Neural progenitor cell (in vitro differentiated cells): ENCODE results near the gene VEZF1. TPM values are rescaled to one million over a fixed set of nuclear protein-coding genes. Genes with fewer than 3 reads are reported as not detected.
A peak's percentile ranks its signal among the peaks of the same experiment; 100 is the strongest.

Source experiments
- DNase-seq: peaks from one replicate; pipeline ENCODE4 v3.0.0-alpha.2; 2016; ENCODE audit warnings: low spot score
- H2AFZ ChIP-seq: fragments of 200-600 bp; sonication (generic); replicated peaks from 2 replicates; pipeline ENCODE4 v1.6.1; 2016; ENCODE audit warnings: antibody characterized with exemption
- H3F3A ChIP-seq: fragments of 200-600 bp; sonication (generic); 2 replicates; pipeline ENCODE4 v1.6.1; 2016; ENCODE audit warnings: antibody characterized with exemption, low read depth
- H3K27ac ChIP-seq: fragments of 200-600 bp; sonication (generic); 2 replicates; pipeline ENCODE4 v1.5.1; 2016; ENCODE audit warnings: mild to moderate bottlenecking
- H3K27me3 ChIP-seq: fragments of 200-600 bp; sonication (generic); 2 replicates; pipeline ENCODE4 v1.6.1; 2016; ENCODE audit warnings: mild to moderate bottlenecking, moderate library complexity
- H3K36me3 ChIP-seq: fragments of 200-600 bp; sonication (generic); 2 replicates; pipeline ENCODE4 v1.5.1; 2016
- H3K4me1 ChIP-seq: fragments of 200-600 bp; sonication (generic); 2 replicates; pipeline ENCODE4 v1.6.1; 2016; ENCODE audit warnings: mixed run types
- H3K4me2 ChIP-seq: fragments of 200-600 bp; sonication (generic); 2 replicates; pipeline ENCODE4 v1.6.1; 2016
- H3K4me3 ChIP-seq: fragments of 200-600 bp; sonication (generic); 2 replicates; pipeline ENCODE4 v1.5.1; 2016
- H3K79me2 ChIP-seq: fragments of 200-600 bp; sonication (generic); 2 replicates; pipeline ENCODE4 v1.6.1; 2016; ENCODE audit warnings: low read depth
- H3K9ac ChIP-seq: fragments of 200-600 bp; sonication (generic); 2 replicates; pipeline ENCODE4 v1.6.1; 2016
- H3K9me3 ChIP-seq: fragments of 200-600 bp; sonication (generic); 2 replicates; pipeline ENCODE4 v1.5.1; 2016; ENCODE audit warnings: low read depth
- H4K20me1 ChIP-seq: fragments of 200-600 bp; sonication (generic); 2 replicates; pipeline ENCODE4 v1.6.1; 2016; ENCODE audit warnings: low read depth
- H3K27ac Mint-ChIP-seq: 3 replicates; pipeline ENCODE4 v1.8.0; 2021; ENCODE audit warnings: mixed read lengths
- H3K27me3 Mint-ChIP-seq: 2 replicates; pipeline ENCODE4 v1.8.0; 2022; ENCODE audit warnings: low read depth, mild to moderate bottlenecking, inconsistent platforms, moderate library complexity, mixed read lengths; ENCODE audit not compliant: insufficient read depth
- H3K36me3 Mint-ChIP-seq: 3 replicates; pipeline ENCODE4 v1.8.0; 2021; ENCODE audit warnings: mixed read lengths
- H3K4me1 Mint-ChIP-seq: 3 replicates; pipeline ENCODE4 v1.8.0; 2021; ENCODE audit warnings: mixed read lengths
- H3K4me3 Mint-ChIP-seq: 3 replicates; pipeline ENCODE4 v1.8.0; 2021; ENCODE audit warnings: mild to moderate bottlenecking, moderate library complexity, mixed read lengths
- H3K9me3 Mint-ChIP-seq: 3 replicates; pipeline ENCODE4 v1.8.0; 2020; ENCODE audit warnings: mixed read lengths
- CTCF ChIP-seq: fragments of 200-600 bp; sonication (generic); IDR thresholded peaks from 2 replicates; pipeline ENCODE4 v1.5.1; 2017; ENCODE audit warnings: antibody characterized with exemption, mild to moderate bottlenecking
- EZH2 ChIP-seq: fragments of 200-600 bp; sonication (generic); IDR thresholded peaks from 2 replicates; pipeline ENCODE4 v1.6.1; 2017; ENCODE audit warnings: antibody characterized with exemption, mild to moderate bottlenecking, moderate library complexity
- EZH2phosphoT487 ChIP-seq: fragments of 200-600 bp; sonication (generic); IDR thresholded peaks from 2 replicates; pipeline ENCODE4 v1.6.1; 2017; ENCODE audit warnings: antibody characterized with exemption
- total RNA-seq: library from RNA; depleted of rRNA; stranded (reverse); fragments of >200 nt; gene quantifications from 2 replicates; pipeline ENCODE4 v1.2.3, GENCODE V29; 2015; ENCODE audit warnings: low replicate concordance

The VEZF1 gene
- total RNA-seq, 1 donor from 2014 or later: 90.4 TPM

DNA sequence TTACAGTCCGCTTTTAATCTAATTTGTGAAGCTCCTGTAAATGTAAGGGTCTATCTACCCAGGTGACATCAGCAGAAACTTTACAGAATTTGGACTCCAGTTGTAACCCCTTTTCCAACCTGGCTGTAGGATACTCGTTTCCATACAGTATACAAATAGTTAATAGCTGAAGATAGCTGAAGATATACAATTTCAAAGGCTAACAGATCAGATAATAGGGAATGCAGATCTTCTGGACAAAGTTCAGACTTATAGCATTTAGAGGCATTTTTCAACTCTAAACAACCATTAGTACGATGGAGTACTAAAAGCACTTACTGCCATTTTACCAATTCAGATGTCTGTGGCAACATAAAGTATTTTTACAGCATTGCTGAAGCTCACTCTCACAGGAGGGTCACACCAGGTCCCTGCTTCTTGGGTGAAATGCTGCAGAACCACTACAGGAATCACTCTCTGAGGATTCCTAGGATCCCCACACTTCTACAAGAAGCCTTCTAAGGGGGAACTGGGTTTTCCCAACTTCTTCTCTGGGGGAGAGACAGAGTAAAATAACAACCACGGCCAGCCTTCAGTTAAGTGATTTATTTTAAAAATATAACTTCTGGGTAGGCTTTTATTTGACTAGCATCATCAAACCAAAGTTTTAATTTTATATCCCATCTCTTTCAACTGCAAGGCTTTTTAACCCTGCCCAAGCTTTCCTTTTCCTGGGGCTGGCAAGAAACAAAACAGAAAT, 2.9 kb downstream of the VEZF1 start:
- no peak overlapping the region for H3K27ac ChIP-seq
- DNase-seq: no peak
- peak overlapping the region; percentile 94 for H3K4me2 ChIP-seq
- H3K27me3 ChIP-seq: no peaks in the 10 kb centered on the region
- H3K4me3 ChIP-seq: peak overlapping the region; percentile 69
- no peak for TF ChIP-seq EZH2
- TF ChIP-seq EZH2phosphoT487: no peak
- no peak for TF ChIP-seq CTCF
- Mint-ChIP-seq H3K9me3 (no peaks in the 10 kb centered on the region), H3K27me3 (peaks cover 2% of the 10 kb centered on the region), H3K36me3 (peaks cover 26% of the 10 kb centered on the region), H3K4me1 (peaks cover 79% of the 10 kb centered on the region), H3K4me3 (peak overlapping the region; percentile 83), H3K27ac (peak overlapping the region; percentile 76)
- H2AFZ ChIP-seq: no peak overlapping the region
- peaks cover 49% of the 10 kb centered on the region for H3K4me1 ChIP-seq
- peaks cover 76% of the 10 kb centered on the region for H3K79me2 ChIP-seq
- peaks cover 10% of the 10 kb centered on the region for H3K36me3 ChIP-seq
- peaks cover 67% of the 10 kb centered on the region for H4K20me1 ChIP-seq
- H3F3A ChIP-seq: peaks cover 58% of the 10 kb centered on the region
- H3K9ac ChIP-seq: no peak overlapping the region
- H3K9me3 ChIP-seq: no peaks in the 10 kb centered on the region

GRCh38 chr17:57984261-57984890, 3.7 kb downstream of the VEZF1 start:
- Histone ChIP-seq H3K36me3 (peaks cover 14% of the 10 kb centered on the region), H2AFZ (no peak overlapping the region), H3K4me2 (peak overlapping the region; percentile 94), H3K4me1 (peaks cover 42% of the 10 kb centered on the region), H3K9me3 (no peaks in the 10 kb centered on the region), H3F3A (peaks cover 50% of the 10 kb centered on the region), H3K4me3 (peak overlapping the region; percentile 6), H3K9ac (no peak overlapping the region), H3K27me3 (no peaks in the 10 kb centered on the region), H3K27ac (peak overlapping the region; percentile 30), H4K20me1 (peaks cover 69% of the 10 kb centered on the region), H3K79me2 (peaks cover 78% of the 10 kb centered on the region)
- TF ChIP-seq EZH2phosphoT487: no peak
- TF ChIP-seq EZH2: no peak
- no peak for TF ChIP-seq CTCF
- peaks cover 2% of the 10 kb centered on the region for H3K27me3 Mint-ChIP-seq
- no peak for DNase-seq
- H3K36me3 Mint-ChIP-seq: peaks cover 28% of the 10 kb centered on the region
- H3K9me3 Mint-ChIP-seq: no peaks in the 10 kb centered on the region
- peak overlapping the region; percentile 83 for H3K4me3 Mint-ChIP-seq
- H3K27ac Mint-ChIP-seq: peak overlapping the region; percentile 23
- H3K4me1 Mint-ChIP-seq: peaks cover 72% of the 10 kb centered on the region

DNA sequence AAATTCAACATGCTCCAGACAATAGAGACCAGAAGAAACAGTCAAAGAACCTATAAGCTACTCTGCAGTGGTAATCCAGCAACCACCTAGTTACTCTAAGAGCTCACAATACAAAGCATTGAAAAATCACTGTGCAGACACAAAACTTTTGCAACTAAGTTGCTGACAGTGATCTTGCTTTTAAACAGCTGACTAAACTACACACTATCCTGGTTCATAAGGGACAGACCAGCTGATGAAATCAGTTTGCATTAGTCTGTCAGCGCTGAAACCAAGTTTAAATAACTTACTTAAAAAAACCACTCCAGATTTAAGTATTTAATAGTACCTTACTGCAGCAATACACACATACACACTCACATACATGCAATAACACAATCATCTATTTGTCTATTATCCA, 4.6 kb downstream of the VEZF1 start:
- H3K27ac ChIP-seq: peak overlapping the region; percentile 30
- no peaks in the 10 kb centered on the region for H3K9me3 ChIP-seq
- Mint-ChIP-seq H3K27me3 (no peaks in the 10 kb centered on the region), H3K9me3 (no peaks in the 10 kb centered on the region), H3K27ac (no peak overlapping the region), H3K36me3 (peaks cover 35% of the 10 kb centered on the region), H3K4me3 (peak overlapping the region; percentile 6), H3K4me1 (peaks cover 63% of the 10 kb centered on the region)
- no peak overlapping the region for H2AFZ ChIP-seq
- H3K9ac ChIP-seq: no peak overlapping the region
- peaks cover 22% of the 10 kb centered on the region for H3K36me3 ChIP-seq
- H3K79me2 ChIP-seq: peaks cover 86% of the 10 kb centered on the region
- peak overlapping the region; percentile 94 for H3K4me2 ChIP-seq
- DNase-seq: no peak
- no peaks in the 10 kb centered on the region for H3K27me3 ChIP-seq
- TF ChIP-seq EZH2phosphoT487 (no peak), CTCF (no peak), EZH2 (no peak)
- peaks cover 41% of the 10 kb centered on the region for H3F3A ChIP-seq
- H4K20me1 ChIP-seq: peaks cover 71% of the 10 kb centered on the region
- peaks cover 35% of the 10 kb centered on the region for H3K4me1 ChIP-seq
- H3K4me3 ChIP-seq: peak overlapping the region; percentile 6
